GM21717 (cell line): ENCODE measurements around the gene ALX4.

Experiments
- ATAC-seq: cut with Tn5 transposase; IDR thresholded peaks from one replicate; pipeline ENCODE4 v1.9.1; 2021; ENCODE audit warnings: mild to moderate bottlenecking, moderate library complexity; ENCODE audit not compliant: unreplicated experiment

Gene ALX4

GRCh38 chr11:44335919-44336318, 26.0 kb upstream of the ALX4 start:
- ATAC-seq, result no peak

DNA sequence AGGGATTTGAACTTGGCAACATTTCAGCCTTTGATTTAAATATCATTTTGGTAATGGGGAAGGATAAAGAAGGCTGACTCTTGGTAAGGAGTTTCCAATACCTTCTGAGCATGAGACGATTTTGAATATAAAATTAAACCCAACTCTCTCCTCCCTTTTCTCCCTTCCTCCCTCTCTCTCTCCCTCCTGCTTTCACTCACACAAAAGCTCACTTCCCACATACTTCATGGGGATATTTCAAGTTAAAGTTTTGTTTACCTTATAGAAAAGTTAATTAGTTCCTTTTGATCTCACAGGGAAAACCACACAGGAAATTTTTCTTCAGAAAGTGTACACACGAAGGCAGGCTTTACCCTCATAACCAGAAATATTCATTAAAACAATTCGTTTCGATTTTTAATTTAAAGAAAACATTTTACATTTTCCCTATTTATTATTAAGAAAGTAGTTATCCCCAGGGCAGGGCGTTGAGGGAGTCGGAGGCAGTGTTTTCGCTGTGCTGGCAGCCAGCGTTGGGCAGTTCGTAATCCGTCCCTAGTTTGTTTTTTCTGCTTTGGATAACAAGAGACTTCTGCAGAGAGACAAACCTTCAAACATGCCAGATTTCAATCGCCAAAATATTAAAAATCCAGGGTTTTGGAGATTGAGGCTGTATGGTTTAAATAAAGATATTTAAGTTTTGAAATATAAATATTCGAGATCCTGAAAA, 25.3 kb upstream of the ALX4 start:
- no peak for ATAC-seq

- ATAC-seq, result no peak
Observed at GRCh38 chr11:44334356-44335004, 24.5 kb upstream of the ALX4 start.

DNA sequence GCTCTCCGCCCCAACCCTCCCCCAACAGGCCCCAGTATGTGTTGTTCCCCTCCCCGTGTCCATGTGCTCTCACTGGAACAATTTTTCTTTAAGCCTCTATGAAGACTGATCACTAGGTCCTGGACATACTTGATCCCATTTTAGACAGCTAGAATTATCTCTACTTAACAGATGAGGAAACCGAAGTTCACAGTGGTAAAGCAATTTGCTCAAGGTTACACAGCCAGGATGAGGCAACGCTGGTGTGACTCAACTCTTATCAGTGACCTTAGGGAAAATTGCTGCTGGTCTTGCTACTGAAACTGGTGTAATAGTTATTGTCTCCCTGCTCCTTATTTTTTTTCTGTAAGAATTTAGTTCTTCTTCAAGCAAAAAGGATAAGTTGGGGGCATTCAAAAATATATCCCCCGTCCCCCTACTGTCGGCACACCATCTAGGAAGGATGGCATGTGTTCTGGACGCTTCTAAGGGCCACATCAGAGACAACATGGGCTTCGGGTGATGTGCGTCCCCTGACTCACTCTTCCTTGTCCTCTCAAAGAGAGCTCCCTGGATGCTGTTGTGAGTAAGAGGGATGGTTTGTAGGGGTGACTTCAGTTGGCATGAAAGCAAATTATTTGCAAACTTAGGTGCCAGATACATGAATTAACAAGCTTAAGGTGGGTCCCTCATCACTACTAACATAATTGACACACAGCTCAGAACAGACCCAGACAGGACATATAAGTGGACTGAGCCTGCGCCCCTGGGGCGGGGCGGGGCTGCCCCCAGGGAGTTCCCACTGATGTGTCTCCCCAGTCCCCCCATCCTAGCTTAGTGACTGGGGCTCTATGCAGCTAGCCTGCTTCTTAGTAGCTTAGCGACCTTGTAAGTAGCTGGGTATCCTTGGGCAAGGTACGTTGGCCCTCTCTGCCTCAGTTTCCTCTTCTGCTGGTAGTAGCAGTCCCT, 23.6 kb upstream of the ALX4 start:
- no peak for ATAC-seq

DNA sequence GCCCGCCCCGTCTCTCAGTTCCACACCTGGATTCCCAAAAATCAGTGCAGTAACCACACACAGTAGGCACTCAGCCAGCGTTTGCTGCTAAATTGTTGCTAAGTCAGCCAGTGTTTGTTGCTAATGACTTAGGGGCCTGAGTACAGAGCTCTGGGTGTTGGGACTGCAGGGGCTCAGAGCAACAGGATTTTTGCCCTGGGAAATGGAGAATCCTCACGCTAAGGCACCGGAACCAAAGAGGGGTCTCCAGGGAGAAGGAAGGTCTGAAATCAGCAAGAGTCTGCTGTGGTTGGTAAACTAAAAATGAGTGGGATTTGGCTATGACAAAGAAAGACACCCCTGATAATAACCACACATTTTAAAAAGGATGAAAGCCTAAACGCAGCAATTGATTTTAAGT, 22.7 kb upstream of the ALX4 start:
- no peak for ATAC-seq

DNA sequence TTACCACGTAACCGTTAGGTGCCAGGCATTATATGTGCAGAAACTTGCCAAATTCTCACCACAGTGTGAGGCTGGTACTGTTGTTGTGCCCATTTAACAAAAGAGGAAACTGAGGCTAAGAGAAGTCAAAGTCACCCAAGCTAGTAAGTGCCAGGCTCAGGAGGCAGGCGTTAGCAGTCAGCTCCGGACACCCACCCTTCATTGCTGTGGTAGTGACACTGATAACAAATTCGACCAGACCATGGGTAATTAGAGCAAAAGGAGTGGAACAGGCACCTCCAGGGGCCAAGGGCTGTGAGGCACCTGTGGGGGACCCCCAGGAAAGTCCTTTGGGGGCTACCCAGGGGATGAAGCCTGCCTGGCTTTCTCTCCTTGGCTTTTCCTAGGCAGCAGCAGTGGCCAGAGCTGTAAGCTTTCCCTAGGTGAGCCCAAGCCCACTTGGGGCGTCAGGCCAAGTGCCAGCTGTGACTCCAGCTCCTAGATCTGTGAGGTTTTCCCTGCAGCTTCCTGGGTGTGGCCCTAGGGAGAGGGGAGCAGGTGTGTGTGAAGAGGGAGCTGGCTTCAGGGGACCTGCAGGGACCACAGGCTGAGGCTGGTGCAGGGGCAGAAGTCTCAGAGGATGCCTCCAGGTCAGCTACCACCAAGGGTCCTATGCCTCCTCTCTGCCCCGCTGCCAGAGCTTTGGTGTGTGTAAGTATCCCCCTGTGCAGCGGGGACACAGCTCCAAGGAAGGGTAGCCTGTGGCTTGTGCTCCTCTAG, 19.7 kb upstream of the ALX4 start:
- no peak for ATAC-seq

GRCh38 chr11:44328138-44328660, 18.3 kb upstream of the ALX4 start:
- no peak for ATAC-seq

GRCh38 chr11:44327730-44328129, 17.8 kb upstream of the ALX4 start:
- no peak for ATAC-seq

GRCh38 chr11:44326615-44327475, 16.9 kb upstream of the ALX4 start:
- ATAC-seq, result no peak

GRCh38 chr11:44325698-44326097, 15.8 kb upstream of the ALX4 start:
- no peak for ATAC-seq

DNA sequence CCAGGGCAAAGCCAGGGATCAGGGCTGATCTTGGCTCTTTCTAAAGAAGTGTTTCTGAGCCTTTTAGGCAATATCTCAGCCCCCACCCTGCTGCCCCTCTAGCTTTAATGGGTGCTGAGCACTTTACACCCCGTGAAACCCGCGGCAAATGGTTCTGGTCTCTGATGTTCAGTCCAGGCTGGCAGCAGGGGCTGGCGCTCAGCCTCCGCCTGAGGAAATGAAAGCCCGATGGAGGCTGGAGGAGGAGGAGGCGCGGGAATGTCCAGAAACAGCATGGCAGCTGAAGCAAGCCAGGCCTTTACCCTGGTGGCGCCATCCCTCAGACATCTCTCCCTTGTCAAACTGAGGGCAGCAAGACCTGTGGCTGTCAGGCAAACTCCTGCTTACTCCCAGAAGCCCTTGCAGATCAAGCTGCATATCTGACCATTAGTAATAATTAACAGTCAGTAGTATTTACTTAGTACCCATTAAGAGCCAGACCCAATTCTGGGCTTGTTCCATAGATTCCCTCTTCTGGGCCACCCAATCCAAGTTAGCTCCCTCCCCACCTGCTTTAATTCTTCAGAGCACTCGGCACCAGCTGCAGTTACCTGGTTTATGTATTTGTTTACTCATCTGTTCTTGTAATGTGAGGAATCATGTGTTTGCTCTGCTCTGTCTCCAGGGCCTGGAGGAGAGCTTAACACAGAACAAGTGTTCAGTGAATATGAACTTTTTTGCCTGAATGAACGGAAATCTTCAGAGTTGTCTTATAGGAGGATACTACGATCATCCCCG, 15.0 kb upstream of the ALX4 start:
- ATAC-seq, result no peak

DNA sequence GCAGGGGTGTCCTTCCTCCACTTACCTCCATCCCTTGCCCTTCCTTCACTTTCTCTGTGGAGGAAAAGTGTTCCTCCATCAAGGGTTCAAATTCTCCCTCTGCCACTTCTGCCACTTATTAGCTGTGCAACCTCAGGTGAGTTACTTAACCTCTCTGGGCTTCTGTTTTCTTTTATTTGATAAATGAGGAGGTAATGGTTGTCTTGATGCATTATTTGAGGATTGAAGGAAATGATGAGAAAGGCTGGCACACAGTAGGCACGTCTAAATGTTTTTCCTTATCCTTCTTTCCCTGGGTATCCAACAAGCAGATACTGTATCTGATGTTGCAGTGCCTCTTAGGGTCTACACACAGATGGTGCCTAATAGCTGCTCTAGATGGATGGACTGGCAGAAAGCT, 14.3 kb upstream of the ALX4 start:
- no peak for ATAC-seq

GRCh38 chr11:44322243-44322642, 12.3 kb upstream of the ALX4 start:
- ATAC-seq, result no peak

- no peak for ATAC-seq
Observed at GRCh38 chr11:44321059-44321458, 11.1 kb upstream of the ALX4 start.

- no peak for ATAC-seq
Observed at GRCh38 chr11:44320289-44320973, 10.5 kb upstream of the ALX4 start.

- no peak for ATAC-seq
Observed at GRCh38 chr11:44319552-44320288, 9.8 kb upstream of the ALX4 start.

GRCh38 chr11:44319170-44319551, 9.2 kb upstream of the ALX4 start:
- ATAC-seq, result no peak

DNA sequence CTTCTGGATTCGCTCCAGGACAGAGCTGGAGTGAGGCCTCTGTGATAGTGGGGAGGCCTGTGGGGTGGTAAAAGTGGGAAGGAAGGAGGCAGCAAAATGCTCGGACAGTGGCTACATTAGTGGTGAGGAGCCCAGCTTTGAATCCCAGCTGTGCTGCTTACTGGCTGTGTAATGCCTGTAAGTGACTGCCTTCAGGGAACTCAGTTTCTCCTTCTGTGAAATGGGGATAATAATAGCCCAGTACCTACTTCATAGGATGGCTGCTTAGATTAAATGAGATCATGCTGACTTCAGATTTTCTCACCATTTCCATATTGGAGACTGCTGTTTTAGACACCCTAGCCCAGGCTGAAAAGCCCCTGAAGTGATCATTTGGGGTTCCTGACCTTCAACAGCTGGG, 8.4 kb upstream of the ALX4 start:
- no peak for ATAC-seq
